Right ventricle myocardium superior (tissue), 1 donor: ENCODE measurements around the gene CBX8. TPM values are rescaled to one million over a fixed set of nuclear protein-coding genes. Genes with fewer than 3 reads are reported as not detected.

Experiments used
- ATAC-seq: fragments of 200-7000 bp; cut with Tn5 transposase; one replicate; pipeline ENCODE4 v1.9.1; 2020; ENCODE audit warnings: mild to moderate bottlenecking; ENCODE audit not compliant: poor library complexity
- DNase-seq: peaks from one replicate; pipeline ENCODE4 v3.0.0-alpha.2; 2020
- intact Hi-C: fragments of 100-400 bp; cut with DNase I; formaldehyde crosslinking; loops from one replicate; pipeline ENCODE4 v1.11.2; 2022
- total RNA-seq: library from RNA; stranded (reverse); fragmentation: NEBNext Ultra II Directional; extraction: Animal tissue kit (Norgen Biotek cat#: 25700); gene quantifications from one replicate; pipeline ENCODE4 v1.2.1, GENCODE V29; 2021
- donor health status: DM: no; HTN: yes; CAD: no; lungs with severe emphysema.

The CBX8 gene
- total RNA-seq, 1 donor from 2014 or later: 6.2 TPM

GRCh38 chr17:79811011-79811867 is 14.4 kb upstream of the CBX8 start:
- ATAC-seq (peak; percentile 72), DNase-seq (peak; percentile 60)
- intact Hi-C loops: no loop called here

GRCh38 chr17:79810130-79811010 is 13.5 kb upstream of the CBX8 start:
- ATAC-seq: peak; percentile 79
- peak; percentile 82 for DNase-seq
- intact Hi-C loops: no loop called here

- ATAC-seq: no peak
- intact Hi-C loops: no loop called here
- no peak for DNase-seq
Observed at GRCh38 chr17:79809530-79810129, 12.8 kb upstream of the CBX8 start.

- DNase-seq: no peak
- peak; percentile 47 for ATAC-seq
Observed at GRCh38 chr17:79808763-79809529, 12.1 kb upstream of the CBX8 start.

GRCh38 chr17:79806863-79807720 is 10.2 kb upstream of the CBX8 start:
- intact Hi-C loops: no loop called here
- no peak for DNase-seq

More at GRCh38 chr17:79808763-79809529, 12.1 kb upstream of the CBX8 start:
- intact Hi-C loops: no loop called here

GRCh38 chr17:79806446-79806760 is 9.5 kb upstream of the CBX8 start:
- intact Hi-C loops: no loop called here
- DNase-seq (no peak), ATAC-seq (no peak)

More at GRCh38 chr17:79806863-79807720, 10.2 kb upstream of the CBX8 start:
- ATAC-seq: no peak

- ATAC-seq (no peak), DNase-seq (no peak)
- intact Hi-C loops: no loop called here
Observed at GRCh38 chr17:79804856-79805696, 8.2 kb upstream of the CBX8 start.

GRCh38 chr17:79803997-79804855 is 7.3 kb upstream of the CBX8 start:
- intact Hi-C loops: no loop called here

GRCh38 chr17:79803421-79803996 is 6.6 kb upstream of the CBX8 start:
- ATAC-seq (no peak), DNase-seq (no peak)
- intact Hi-C loops: no loop called here

More at GRCh38 chr17:79803997-79804855, 7.3 kb upstream of the CBX8 start:
- no peak for DNase-seq
- ATAC-seq: no peak

- ATAC-seq (no peak), DNase-seq (no peak)
- intact Hi-C loops: no loop called here
Observed at GRCh38 chr17:79802736-79803420, 6.0 kb upstream of the CBX8 start.

- intact Hi-C loops: no loop called here
- DNase-seq (no peak), ATAC-seq (no peak)
Observed at GRCh38 chr17:79802039-79802735, 5.3 kb upstream of the CBX8 start.

GRCh38 chr17:79801156-79802038 is 4.5 kb upstream of the CBX8 start:
- ATAC-seq (no peak), DNase-seq (no peak)
- intact Hi-C loops: no loop called here

- intact Hi-C loops: no loop called here
- no peak for ATAC-seq
- no peak for DNase-seq
Observed at GRCh38 chr17:79800325-79801155, 3.7 kb upstream of the CBX8 start.
